Tibial nerve (tissue), 4 donors: ENCODE results near the gene MUL1.

Source experiments
- CTCF ChIP-seq, 5 experiments: fragments of 200-600 bp in 3 of 5; fragments of 450-650 bp in 2 of 5; sonication (generic) in 3 of 5; IDR thresholded peaks; one replicate each; pipeline ENCODE4 v1.5.1; 2016 to 2019; ENCODE audit warnings: antibody characterized with exemption in 5 of 5, mild to moderate bottlenecking in 3 of 5, moderate library complexity in 2 of 5
- EP300 ChIP-seq, 2 donors: sonication (generic); formaldehyde crosslinking; IDR thresholded peaks; one replicate each; pipeline ENCODE4 v1.6.1; 2017; ENCODE audit warnings: antibody characterized with exemption in 2 of 2, mild to moderate bottlenecking in 1 of 2
- POLR2A ChIP-seq, 2 donors: fragments of 450-650 bp; IDR thresholded peaks; one replicate each; pipeline ENCODE4 v1.6.1; 2017; ENCODE audit warnings: antibody characterized with exemption in 2 of 2, mild to moderate bottlenecking in 2 of 2, moderate library complexity in 2 of 2

- no peak for TF ChIP-seq CTCF (IDR thresholded peaks at IDR 0.05)
- TF ChIP-seq POLR2A (IDR thresholded peaks at IDR 0.05), result no peak
- TF ChIP-seq EP300 (IDR thresholded peaks at IDR 0.05), result no peak
Observed at GRCh38 chr1:20526267-20526666, 18.3 kb upstream of the MUL1 start.
